ENCODE measurements around the gene ZC3H4.
"Not testable (repeated sequence)": the region's sequence is repeated elsewhere in the genome, so short reads cannot be mapped to it uniquely, and the experiment has no call there.

The ZC3H4 gene

DNA sequence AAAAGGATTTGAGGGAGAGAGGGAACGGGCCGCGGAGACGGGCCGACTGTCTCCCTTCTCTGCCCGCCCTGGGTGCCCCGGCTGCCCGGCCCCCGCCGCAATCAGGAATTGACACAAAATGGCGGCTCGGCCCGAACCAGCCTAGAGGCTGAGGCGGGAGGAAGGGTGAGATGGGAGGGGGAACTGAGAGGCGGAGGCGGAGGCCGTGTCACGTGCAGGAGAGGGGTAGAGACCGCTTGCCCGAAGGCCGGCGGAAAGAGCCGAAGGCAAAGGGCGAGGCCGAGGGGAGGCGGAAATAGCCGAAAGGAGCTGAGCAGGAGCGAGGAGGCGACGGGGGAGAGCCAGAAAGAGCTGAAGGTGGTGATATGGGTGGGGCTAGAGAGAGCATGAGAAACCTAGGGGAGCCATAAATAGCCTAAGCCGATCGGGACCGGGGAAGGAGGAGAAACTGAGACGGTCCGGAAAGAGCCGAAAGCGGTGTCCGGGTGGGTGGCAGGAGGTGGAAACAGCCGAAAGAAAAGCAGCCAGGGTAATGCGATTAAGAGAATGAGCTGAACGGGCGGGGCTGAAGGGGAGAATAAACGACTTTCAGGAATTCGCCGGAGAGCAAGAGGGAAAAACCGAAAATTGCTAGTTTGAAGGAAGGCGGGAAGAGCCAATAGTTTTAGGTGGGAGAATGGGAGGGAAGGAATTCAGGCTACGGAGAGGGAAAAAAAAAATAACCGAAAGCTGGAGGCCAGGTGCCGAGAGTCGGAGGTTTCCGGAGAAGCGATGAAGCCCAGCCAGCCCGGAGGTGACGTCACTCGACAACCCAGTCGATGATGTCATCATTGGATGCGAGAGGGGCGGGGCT, at the start of gene ZC3H4:
TSS of gene ZC3H4 (minus strand) at position 780 of the 853 bp plus-strand sequence. CDS start 1,192 bp downstream, outside the sequence.
- DNase-seq (ENCODE audit: low read depth in 2 of 3, low spot score in 1 of 3), result peak; percentile 98 to 100 (median 99)

DNA sequence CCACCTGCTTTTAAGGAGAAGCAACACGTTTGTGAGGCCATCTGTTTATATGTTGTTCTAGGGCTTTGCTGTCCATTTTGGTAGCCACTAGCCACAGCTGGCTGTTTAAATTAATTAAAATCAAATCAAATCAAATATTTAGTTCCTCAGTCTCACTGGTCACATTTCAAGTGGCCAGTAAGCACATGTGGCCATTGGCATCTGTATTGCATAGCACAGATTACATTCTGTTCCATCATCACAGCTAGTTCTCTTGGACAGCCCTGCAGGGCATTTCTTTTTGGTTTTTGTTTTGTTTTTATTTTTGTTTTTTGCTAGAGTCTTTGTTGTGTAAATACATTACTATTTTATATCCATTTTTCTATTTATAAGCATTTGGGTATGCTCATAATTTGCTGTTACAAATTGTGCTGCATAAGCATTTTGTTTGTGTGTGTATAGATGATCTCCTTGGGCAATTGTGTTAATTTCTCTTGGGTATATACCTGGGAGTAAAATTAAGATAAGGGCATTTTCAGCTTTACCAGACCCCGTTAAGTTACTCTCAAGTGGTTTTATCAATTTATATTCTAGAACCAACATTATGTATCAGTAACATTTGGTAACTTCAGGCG, 48.4 kb upstream of the ZC3H4 start:
- DNase-seq (ENCODE audit: low read depth in 2 of 3, low spot score in 1 of 3), result no peak

DNA sequence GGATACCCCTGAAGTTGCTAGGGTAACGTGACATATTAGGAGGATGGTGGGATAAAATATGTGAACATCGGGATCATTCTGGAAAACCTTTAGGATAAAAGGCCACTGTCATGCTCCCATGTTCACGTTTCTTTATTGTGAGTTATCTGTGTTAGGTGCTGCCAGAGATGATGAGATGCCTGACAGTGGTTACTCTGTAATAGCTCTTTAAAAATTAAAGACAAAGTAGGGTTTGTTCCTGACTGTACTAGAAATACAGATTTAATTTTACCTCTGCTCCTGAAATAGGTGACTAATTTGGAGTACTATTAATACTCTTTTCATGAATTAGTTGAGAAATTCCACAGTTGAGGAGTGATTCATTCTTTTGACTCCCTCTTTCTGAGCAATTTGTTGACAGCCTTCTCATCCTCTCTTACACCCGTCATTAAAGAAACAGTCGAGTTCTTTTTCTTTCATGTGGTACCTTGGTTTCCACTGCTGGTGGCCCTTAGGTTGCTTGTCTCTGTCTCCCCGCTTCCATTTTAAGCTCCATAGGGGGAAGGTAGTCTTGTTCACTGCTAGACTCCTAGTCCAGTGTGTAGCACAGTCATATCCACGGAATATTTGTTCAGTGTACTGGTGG, 45.4 kb upstream of the ZC3H4 start:
- peak in 1 of 3 donors; percentile 22 for DNase-seq (ENCODE audit: low read depth in 2 of 3, low spot score in 1 of 3)

DNA sequence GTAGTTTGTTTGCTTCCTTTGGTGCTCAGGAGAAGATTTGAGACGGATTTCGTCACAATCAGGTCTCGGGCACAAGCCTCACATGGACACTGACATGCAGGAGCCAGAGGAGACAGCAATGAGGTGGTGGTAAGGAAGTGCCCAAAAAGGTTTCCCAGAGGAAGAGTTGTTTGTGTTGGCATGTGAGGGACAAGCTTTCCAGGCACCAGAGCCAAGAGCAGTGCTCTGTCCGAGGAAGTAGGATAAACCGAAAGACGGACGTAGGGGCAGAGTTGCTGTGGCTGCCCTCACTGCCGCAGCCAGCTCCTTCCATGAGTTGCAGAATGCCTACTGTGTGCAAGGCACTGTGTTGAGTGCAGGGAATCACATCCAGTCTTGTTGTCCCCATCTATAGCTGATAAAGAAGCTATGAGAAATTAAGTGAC, 44.8 kb upstream of the ZC3H4 start:
- no peak for DNase-seq (ENCODE audit: low read depth in 2 of 3, low spot score in 1 of 3)

DNA sequence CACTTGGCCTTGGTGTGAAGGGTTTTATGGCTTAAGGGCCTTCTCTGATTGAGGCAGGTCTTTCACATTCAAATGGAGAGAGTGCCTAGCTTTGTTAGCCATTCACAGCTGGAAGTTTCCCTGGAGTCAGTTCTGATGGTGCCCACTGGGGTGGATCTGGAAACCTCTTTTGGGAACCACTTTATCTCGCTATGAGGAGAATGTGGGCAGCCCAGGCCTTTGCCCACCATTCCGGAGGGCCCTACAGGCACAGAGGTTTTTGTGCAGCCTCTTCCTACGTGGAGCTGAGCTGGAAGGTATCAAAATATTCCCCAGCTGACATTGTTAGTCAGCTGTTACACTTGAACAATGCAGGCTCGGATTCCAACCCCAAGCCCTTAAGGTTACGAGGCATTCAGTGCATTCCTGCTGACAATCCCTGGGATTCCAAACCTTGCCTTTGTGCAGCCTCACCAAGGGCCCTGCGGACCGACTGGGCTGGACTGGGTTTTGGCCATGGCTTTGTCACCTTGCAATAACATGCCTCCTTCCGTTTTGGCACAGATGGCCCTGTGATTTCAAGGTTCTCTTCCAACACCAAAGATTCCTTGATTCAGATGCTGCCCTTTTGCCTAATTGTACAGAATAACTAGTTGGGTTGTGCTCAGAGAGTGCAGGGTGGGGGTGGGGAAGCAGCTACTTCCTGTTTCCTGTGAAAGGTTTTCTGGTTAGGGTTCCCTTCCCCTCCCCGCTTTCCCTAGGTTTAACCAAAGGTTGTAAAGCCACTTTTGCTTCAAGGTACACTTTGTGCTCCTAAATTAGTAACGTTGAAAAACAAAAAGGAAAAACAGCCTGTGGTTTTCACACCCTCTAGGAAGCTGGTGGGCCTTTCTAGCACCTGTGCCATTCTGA, 44.1 kb upstream of the ZC3H4 start:
- DNase-seq (ENCODE audit: low read depth in 2 of 3, low spot score in 1 of 3), result no peak

DNA sequence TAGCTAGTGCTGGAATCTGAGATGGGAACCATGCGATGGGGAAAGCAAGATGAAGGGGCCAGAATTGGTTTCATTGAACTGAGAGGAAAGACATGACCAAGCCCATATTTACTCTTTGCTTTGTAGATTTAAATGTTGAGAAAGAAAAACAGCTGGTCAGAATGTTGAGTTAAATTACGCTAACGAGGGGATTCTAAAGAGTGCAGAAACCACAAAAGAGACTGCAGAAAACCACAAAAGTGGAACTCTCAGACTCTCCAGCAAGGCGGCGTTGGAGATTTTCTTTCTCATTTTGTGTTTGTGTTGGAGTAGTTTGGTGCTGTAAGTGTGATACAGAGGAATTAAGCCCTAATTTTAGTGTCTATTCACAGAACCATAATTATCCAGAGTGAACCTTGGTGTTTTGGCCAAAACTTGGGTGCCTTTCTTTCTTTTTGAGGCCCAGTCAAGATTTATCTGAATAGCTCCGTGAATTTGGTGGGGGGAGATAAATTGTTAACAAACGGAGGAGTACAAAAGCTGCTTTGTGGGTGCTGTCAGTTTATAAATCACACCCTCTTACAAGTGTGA, 43.4 kb upstream of the ZC3H4 start:
- DNase-seq (ENCODE audit: low read depth in 2 of 3, low spot score in 1 of 3), result no peak

DNA sequence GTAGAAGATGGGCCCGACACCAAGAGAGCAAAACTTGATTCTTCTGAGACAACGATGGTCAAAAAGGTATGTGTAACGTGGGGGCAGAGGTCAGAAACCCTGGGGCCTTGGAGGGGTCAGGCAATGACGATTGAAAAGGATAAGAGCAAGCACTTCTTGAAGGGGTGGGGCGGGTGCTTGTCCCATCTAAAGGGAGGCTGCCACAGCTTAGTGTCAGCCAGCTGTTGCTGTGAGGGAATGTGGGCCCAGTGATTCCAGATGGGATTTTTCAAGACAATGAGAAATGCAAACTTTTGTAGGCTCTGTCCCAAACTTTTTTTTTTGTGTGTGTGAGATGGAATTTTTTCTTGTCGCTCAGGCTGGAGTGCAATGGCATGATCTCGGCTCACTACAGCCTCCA, 41.6 kb upstream of the ZC3H4 start:
- no peak for DNase-seq (ENCODE audit: low read depth in 2 of 3, low spot score in 1 of 3)

DNA sequence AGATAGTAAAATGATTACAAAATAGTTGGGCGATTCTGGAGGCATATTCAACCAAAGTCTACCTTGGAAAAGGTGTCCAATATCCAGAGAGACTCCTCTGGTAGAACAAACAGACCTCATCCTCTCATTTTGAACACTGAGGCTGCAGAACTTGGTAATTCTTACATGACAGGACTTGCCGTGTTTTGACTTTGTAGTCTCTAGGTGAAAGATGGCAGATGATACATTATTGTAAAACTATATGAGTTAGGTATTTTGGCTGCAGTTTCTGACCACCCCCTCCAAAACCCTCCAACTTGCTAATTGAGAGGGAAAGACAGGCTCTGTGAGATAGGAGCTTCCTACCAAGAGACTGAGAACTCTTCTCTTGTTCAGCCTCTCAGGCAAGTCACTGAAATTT, 39.7 kb upstream of the ZC3H4 start:
- DNase-seq (ENCODE audit: low read depth in 2 of 3, low spot score in 1 of 3), result no peak

DNA sequence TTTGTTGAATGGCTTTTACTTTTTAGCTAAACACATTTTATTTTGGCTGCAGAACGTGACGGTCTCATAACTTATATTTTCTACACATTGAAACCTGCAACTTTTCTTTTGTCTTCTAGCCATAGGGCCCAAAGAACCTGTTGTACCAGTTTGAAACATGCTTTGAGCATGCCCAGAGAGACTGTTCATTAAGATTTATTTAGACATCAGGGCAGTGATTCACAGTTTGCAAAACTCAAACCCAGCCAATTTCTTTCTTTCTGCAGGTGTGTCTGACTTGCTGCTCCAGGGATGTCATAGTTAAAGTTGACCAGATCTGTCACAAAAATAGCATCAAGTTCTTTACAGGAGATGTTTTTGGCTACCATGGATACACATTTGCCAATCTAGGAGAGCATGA, 39.1 kb upstream of the ZC3H4 start:
- no peak for DNase-seq (ENCODE audit: low read depth in 2 of 3, low spot score in 1 of 3)

DNA sequence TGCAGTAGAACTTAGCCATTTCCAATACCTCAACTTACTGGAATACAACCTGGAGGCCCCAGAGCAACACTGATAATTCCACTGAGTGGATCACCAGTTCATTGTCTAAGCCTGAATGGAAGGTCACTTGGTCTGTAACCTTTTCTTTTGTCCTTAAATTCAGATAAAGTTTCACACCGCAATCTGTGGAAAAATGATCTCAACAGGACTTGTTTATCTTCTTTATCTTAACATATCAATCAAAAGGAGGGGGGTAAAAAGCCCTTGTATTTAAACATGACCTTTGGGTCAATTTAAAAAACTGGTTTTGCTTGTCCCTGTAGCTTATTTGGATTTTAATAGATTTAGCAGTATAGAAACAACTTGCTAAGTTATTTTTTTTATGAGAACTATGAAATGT, 38.6 kb upstream of the ZC3H4 start:
- no peak for DNase-seq (ENCODE audit: low read depth in 2 of 3, low spot score in 1 of 3)

DNA sequence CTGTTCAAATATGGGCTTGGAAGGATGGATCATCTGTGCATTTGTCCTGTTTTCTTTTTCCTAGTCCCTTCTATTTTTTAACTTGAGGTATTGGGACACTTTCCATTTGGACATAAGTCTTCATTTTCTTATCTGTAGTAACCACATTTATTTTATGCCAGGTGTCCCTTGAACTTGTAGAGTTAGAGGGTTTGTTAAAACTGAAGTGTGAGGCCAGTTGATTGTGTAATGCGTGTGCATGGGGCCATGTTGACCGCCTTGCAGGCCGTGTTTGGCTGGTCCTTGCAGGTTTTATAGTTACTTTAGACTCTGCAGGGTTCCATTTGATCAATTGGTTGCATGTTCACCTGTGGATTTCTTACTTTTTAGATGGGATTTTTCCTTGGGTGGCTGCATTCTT, 38.1 kb upstream of the ZC3H4 start:
- no peak for DNase-seq (ENCODE audit: low read depth in 2 of 3, low spot score in 1 of 3)

DNA sequence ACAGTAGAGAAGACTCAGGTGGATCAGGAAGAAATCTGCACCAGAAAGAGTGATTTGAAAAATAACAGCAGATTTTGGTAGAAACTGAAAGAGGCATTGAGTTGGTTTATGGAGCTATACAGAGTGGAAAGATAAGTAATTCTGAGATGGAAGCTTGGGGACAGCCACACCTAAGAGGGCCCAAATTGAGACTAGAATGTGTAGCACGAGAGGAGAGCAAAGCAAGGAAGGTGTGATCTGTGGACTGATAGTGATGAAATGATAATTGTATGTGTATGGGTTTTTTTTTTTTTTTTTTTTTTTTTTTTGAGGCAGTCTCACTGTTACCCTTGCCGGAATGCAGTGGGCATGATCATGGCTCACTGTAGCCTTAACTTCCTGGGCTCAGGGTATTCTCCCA, 33.3 kb upstream of the ZC3H4 start:
- DNase-seq (ENCODE audit: low read depth in 2 of 3, low spot score in 1 of 3), result no peak

DNA sequence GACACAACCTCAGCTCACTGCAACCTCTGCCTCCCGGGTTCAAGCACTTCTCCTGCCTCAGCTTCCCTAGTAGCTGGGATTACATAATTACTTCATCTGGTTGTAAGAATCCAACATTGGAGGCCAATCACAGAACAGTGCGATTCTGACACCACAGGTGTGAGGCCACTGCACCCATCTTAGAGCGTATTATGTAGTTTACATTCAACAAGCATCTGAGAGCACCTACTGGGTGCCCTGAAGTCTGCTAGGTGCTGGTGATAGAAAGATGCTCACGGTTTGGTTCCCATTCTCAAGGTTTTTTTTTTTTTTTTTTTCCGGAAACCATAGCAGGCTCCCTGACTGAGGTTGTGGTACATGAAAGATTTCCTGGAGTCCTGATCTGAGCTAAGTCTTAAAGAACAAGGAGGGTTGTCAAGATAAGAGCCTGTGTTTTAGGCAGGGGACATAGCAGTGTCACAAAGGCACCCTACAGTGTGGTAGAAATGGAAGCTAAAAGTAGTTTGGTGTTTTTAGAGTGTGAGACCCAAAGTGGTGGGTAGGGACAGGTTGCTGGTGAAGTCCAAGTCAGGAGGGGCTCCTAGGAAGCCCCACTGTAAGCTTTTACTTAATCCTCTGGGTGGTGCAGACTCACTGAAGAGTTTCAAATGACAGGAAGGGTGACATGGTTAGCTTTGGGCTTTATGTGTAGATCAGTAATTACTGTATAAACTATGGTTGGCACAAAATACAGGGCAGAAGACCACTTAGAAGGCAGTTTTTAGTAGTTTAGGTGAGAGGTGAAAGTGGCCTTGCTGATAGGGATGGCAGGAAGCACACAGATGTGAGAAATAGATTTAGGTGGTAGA, 32.3 kb upstream of the ZC3H4 start:
- DNase-seq (ENCODE audit: low read depth in 2 of 3, low spot score in 1 of 3), result no peak

DNA sequence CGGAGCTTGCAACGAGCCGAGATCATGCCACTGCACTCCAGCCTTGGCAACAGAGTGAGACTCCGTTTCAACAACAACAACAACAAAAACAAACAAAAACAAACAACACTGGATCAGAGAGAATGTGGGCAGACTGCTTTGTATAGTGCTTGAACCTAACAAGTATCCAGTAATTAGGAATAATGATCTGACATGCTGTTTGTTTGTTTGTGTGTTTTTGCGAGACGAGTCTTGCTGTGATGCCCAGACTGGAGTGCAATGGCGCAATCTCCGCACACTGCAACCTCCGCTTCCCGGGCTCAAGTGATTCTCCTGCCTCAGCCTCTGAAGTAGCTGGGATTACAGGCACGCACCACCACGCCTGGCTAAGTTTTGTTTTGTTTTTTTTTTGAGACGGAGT, 31.1 kb upstream of the ZC3H4 start:
- DNase-seq (ENCODE audit: low read depth in 2 of 3, low spot score in 1 of 3), result no peak

DNA sequence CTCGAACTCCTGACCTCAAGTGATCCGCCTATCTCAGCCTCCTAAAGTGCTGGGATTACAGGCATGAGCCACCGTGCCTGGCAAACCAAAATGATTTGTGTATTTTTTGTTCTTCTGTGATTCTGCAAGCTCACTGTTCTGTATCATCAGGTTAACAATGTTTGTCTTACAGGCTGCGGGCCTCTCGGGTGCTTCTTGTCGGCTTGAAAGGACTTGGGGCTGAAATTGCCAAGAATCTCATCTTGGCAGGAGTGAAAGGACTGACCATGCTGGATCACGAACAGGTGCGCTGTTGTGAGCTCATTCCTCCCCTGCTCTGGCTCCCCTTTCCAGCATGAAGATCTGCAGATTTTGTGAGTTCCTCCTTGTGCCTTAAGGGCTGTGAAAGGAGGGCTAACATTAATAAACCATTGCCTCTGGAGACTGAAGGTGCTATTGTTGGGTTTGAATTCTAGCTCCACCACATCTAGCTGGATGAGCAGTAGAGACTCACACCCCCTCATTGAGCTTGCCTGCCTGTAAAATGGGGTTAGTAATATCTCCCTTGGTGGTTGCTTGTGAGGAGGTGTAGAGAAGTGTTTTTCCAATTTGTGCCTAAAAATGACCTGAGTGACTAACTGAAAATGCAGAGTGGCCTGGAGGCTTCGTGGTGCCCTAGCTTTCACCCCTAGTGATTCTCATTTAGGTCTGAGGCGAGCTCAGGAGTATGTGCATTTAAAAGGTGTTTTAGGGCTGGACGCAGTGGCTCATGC, 29.9 kb upstream of the ZC3H4 start:
- no peak for DNase-seq (ENCODE audit: low read depth in 2 of 3, low spot score in 1 of 3)

DNA sequence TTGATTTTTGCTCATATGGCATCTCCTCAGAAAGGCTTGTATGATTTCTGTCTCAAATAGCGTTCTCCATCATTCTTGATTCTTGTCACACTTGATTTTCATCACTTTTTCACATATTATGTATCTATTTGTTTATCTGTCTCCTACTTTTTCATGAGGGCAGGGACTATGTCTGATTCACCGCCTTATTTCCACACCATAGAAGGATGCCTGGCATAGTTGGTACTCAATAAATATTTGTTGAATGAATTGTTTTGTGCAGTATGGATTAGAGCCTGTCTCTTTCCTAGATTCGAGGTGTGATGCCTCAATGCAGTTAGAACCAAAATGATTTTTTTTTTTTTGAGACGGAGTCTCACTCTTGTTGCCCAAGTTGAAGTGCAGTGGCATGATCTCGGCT, 29.2 kb upstream of the ZC3H4 start:
- DNase-seq (ENCODE audit: low read depth in 2 of 3, low spot score in 1 of 3), result no peak

DNA sequence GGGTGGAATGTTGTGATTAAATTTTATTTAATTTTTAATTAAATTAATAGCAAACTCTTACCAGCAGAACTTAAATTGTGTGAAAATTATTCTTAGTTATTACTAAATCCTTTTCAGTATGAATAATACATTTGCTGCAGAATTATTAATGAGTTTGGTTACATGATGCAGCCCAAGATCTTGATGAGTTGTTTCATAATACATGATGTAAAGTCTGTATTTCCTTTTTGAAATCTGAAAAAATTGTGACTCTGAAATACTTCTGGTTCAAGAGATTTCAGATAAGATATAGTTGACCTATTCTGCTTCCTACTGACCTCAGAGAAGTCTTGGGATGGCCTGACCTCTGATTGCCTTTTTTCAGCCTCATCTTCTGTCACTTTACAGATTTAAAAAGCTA, 28.1 kb upstream of the ZC3H4 start:
- no peak for DNase-seq (ENCODE audit: low read depth in 2 of 3, low spot score in 1 of 3)

DNA sequence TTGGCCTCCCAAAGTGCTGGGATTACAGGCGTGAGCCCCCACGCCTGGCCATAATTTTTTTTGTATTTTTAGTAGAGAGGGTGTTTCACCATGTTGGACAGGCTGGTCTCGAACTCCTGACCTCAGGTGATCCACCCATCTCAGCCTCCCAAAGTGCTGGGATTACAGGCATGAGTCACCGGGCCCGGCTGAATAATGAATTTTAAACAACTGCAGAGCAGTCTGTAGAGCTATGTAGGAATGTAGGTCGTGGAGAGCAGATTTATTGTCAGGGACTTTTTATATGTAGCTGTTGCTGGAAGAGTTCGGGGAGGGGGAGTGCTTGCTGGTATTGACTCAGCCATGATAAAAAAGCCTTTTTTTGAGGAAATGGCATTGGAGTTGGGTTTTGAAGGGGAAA, 27.7 kb upstream of the ZC3H4 start:
- not testable (repeated sequence) for DNase-seq (ENCODE audit: low read depth in 2 of 3, low spot score in 1 of 3)

DNA sequence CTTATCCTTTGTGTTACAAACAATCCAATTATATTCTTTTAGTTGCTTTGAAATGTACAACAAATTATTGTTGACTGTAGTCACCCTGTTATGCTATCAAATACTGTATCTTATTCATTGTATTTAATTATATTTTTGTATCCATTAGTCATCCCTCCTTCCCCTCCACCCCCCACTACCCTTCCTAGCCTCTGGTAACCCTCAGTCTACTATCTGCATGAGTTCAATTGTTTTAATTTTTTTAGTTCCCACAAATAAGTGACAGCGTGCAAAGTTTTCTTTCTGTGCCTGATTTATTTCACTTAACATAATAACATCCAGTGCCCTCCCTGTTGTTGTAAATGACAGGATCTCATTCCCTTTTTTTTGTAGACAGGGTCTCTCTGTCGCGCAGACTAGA, 21.6 kb upstream of the ZC3H4 start:
- DNase-seq (ENCODE audit: low read depth in 2 of 3, low spot score in 1 of 3), result no peak
